Effector CD4-positive, alpha-beta T cell (primary cell): ENCODE results near the gene PTPRT.
"Not testable (repeated sequence)": the region's sequence is repeated elsewhere in the genome, so short reads cannot be mapped to it uniquely, and the experiment has no call there.

Experiments
- DNase-seq: peaks from one replicate; pipeline ENCODE4 v3.0.0-alpha.2; 2020

Gene PTPRT

GRCh38 chr20:42963796-42964195 lies 225.9 kb downstream of the PTPRT start:
- DNase-seq, result no peak

- DNase-seq, result no peak
These were observed 227.9 kb downstream of the PTPRT start for GRCh38 chr20:42961771-42962170.

GRCh38 chr20:42959996-42960395 lies 229.7 kb downstream of the PTPRT start:
- no peak for DNase-seq

- no peak for DNase-seq
These were observed 231.2 kb downstream of the PTPRT start for GRCh38 chr20:42958367-42959069.

- DNase-seq, result no peak
These were observed 232.0 kb downstream of the PTPRT start for GRCh38 chr20:42957704-42958095.

- no peak for DNase-seq
These were observed 232.5 kb downstream of the PTPRT start for GRCh38 chr20:42957018-42957703.

- no peak for DNase-seq
These were observed 234.0 kb downstream of the PTPRT start for GRCh38 chr20:42955713-42956112.

GRCh38 chr20:42954951-42955350 lies 234.8 kb downstream of the PTPRT start:
- DNase-seq, result no peak

- DNase-seq, result no peak
These were observed 239.8 kb downstream of the PTPRT start for GRCh38 chr20:42949950-42950349.

- no peak for DNase-seq
These were observed 244.3 kb downstream of the PTPRT start for GRCh38 chr20:42945234-42945994.

GRCh38 chr20:42941629-42942028 lies 248.1 kb downstream of the PTPRT start:
- DNase-seq, result no peak

GRCh38 chr20:42938441-42939205 lies 251.1 kb downstream of the PTPRT start:
- DNase-seq, result no peak

GRCh38 chr20:42936482-42936881 lies 253.2 kb downstream of the PTPRT start:
- no peak for DNase-seq

GRCh38 chr20:42924215-42924614 lies 265.5 kb downstream of the PTPRT start:
- DNase-seq, result no peak

- DNase-seq, result no peak
These were observed 266.3 kb downstream of the PTPRT start for GRCh38 chr20:42923348-42923918.

GRCh38 chr20:42920776-42921175 lies 268.9 kb downstream of the PTPRT start:
- no peak for DNase-seq

- DNase-seq, result no peak
These were observed 270.4 kb downstream of the PTPRT start for GRCh38 chr20:42919316-42919715.

- DNase-seq, result no peak
These were observed 274.6 kb downstream of the PTPRT start for GRCh38 chr20:42915081-42915480.

GRCh38 chr20:42914302-42914701 lies 275.4 kb downstream of the PTPRT start:
- no peak for DNase-seq

- not testable (repeated sequence) for DNase-seq
These were observed 278.9 kb downstream of the PTPRT start for GRCh38 chr20:42910808-42911207.

- DNase-seq, result no peak
These were observed 282.0 kb downstream of the PTPRT start for GRCh38 chr20:42907730-42908129.

- no peak for DNase-seq
These were observed 283.6 kb downstream of the PTPRT start for GRCh38 chr20:42906120-42906519.

GRCh38 chr20:42902509-42902908 lies 287.2 kb downstream of the PTPRT start:
- DNase-seq, result no peak
